Fibroblast of pulmonary artery (primary cell): Measurements from ENCODE around the gene EPC2.
"Not testable (repeated sequence)": the region's sequence is repeated elsewhere in the genome, so short reads cannot be mapped to it uniquely, and the experiment has no call there.

Experiments used
- DNase-seq: peaks from one replicate; pipeline ENCODE4 v3.0.0-alpha.2; 2010; ENCODE audit warnings: low read depth
- H3K4me3 ChIP-seq: replicated peaks from 2 replicates; pipeline ENCODE4 v1.5.1; 2011; ENCODE audit warnings: low read depth, mild to moderate bottlenecking, control low read depth, low read length, moderate library complexity
- TF ChIP-seq, protein P1 (sequence below): IDR thresholded peaks from 2 replicates; pipeline ENCODE4 v1.5.1; 2011; ENCODE audit warnings: mild to moderate bottlenecking, control low read depth, low read length, inconsistent platforms; ENCODE audit errors: missing control alignments

Gene EPC2

GRCh38 chr2:148764815-148765214 lies 120.3 kb downstream of the EPC2 start:
- TF ChIP-seq, protein P1, sequence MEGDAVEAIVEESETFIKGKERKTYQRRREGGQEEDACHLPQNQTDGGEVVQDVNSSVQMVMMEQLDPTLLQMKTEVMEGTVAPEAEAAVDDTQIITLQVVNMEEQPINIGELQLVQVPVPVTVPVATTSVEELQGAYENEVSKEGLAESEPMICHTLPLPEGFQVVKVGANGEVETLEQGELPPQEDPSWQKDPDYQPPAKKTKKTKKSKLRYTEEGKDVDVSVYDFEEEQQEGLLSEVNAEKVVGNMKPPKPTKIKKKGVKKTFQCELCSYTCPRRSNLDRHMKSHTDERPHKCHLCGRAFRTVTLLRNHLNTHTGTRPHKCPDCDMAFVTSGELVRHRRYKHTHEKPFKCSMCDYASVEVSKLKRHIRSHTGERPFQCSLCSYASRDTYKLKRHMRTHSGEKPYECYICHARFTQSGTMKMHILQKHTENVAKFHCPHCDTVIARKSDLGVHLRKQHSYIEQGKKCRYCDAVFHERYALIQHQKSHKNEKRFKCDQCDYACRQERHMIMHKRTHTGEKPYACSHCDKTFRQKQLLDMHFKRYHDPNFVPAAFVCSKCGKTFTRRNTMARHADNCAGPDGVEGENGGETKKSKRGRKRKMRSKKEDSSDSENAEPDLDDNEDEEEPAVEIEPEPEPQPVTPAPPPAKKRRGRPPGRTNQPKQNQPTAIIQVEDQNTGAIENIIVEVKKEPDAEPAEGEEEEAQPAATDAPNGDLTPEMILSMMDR, result no peak
- DNase-seq, result no peak

DNA sequence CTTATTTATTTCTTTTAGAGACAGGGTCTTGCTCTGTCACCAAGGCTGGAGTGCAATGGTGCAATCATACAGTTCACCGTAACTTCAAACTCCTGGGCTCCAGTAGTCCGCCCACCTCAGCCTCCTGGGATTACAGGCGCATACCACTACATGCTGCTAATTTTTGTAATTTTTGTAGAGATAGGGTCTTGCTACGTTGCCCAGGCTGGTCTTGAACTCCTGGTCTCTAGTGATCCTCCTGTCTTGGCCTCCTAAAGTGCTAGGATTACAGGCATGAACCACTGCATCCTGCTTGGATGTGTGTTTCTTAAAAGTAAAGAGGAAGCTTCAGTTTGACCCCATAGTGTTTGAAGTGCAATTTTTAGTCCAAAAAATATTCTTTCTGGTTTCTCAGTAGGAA lies 125.5 kb downstream of the EPC2 start:
- TF ChIP-seq, protein P1, result no peak
- H3K4me3 ChIP-seq, result no peak overlapping the region
- DNase-seq, result no peak

More at GRCh38 chr2:148764815-148765214, 120.3 kb downstream of the EPC2 start:
- H3K4me3 ChIP-seq, result no peak overlapping the region

DNA sequence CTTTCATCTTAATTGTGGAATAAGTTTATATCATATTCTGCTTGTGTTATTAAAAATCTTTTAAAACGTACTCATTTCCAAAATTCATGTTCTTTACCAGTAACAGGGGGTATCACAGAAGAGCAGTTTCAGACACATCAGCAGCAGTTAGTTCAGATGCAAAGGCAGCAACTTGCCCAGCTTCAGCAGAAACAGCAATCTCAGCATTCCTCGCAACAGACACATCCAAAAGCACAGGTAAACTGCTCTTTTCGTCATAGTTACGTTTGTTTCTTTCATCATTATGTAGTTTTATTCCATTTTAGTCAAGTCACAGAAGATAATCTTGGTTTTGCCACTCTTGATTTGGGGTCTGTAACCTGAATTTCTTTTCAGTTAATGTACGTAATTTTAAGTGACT lies 137.0 kb downstream of the EPC2 start:
- DNase-seq, result no peak
- TF ChIP-seq, protein P1, result no peak
- H3K4me3 ChIP-seq, result no peak overlapping the region

DNA sequence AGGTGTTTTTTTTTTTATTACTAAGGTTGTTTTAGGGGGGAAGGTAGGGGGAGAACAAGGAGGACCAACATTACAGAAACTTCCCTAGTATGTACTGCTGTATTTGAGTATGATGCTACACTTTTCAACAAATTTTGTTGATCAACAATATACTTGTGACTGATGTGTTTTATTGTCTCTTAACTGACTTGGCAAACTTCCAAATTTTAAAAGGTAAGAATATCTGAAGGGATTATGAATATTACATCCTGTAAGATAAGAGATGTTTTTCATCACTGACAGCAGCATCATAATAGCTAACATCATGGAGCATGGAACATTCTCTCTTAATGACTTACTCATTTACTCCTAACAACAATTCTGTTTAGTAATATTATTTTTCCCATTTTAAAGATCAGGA lies 144.5 kb downstream of the EPC2 start:
- no peak overlapping the region for H3K4me3 ChIP-seq
- no peak for DNase-seq
- TF ChIP-seq, protein P1, result no peak

- H3K4me3 ChIP-seq, DNase-seq: not testable (repeated sequence)
These were observed 145.6 kb downstream of the EPC2 start for GRCh38 chr2:148790172-148790571.

DNA sequence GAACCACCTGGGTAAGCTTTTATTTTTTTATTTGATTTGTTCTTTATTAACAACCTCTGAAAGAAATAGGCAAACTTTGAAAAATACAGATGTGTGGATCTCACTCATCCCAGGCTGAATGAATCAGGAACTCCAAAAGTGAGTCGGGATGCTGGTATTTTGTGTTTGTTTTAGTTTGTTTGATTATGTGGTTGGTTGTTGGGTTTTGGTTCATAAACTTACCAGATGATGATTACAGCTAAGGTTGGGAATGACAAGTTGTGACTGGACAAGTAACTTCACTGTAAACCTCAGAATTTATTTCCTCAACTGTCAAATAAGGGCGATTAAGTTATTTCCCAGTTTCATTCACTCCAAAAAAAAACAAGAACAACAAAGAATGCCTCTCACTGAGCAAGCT lies 150.0 kb downstream of the EPC2 start:
- no peak overlapping the region for H3K4me3 ChIP-seq
- peak; percentile 33 for DNase-seq
- TF ChIP-seq, protein P1, result no peak

- TF ChIP-seq, protein P1, result no peak
- DNase-seq, result no peak
- H3K4me3 ChIP-seq, result no peak overlapping the region
These were observed 152.4 kb downstream of the EPC2 start for GRCh38 chr2:148796735-148797512.
